ENCODE data around the gene EBF3.

GRCh38 chr10:129837909-129838582, 126.0 kb downstream of the EBF3 start:
- TF ChIP-seq POLR2A (IDR thresholded peaks at IDR 0.05) = no peak
- no peak for TF ChIP-seq CTCF (IDR thresholded peaks at IDR 0.05 in 8 of 11, conservative IDR thresholded peaks at IDR 0.05 in 3 of 11)
- no peak for TF ChIP-seq POLR2AphosphoS5 (IDR thresholded peaks at IDR 0.05)
